ENCODE measurements around the gene SPINK1.
"Not testable (repeated sequence)": the region's sequence is repeated elsewhere in the genome, so short reads cannot be mapped to it uniquely, and the experiment has no call there.

SPINK1 gene

GRCh38 chr5:147854331-147854730 is 22.9 kb upstream of the SPINK1 start:
- no peak for DNase-seq

- DNase-seq: no peak
Measured at GRCh38 chr5:147853372-147853987, 22.0 kb upstream of the SPINK1 start.

- no peak for DNase-seq
Measured at GRCh38 chr5:147852365-147852764, 20.9 kb upstream of the SPINK1 start.

- DNase-seq: no peak
Measured at GRCh38 chr5:147851578-147851977, 20.1 kb upstream of the SPINK1 start.

- no peak for DNase-seq
Measured at GRCh38 chr5:147849226-147849625, 17.8 kb upstream of the SPINK1 start.

GRCh38 chr5:147845618-147846017 is 14.1 kb upstream of the SPINK1 start:
- no peak for DNase-seq

GRCh38 chr5:147844846-147845245 is 13.4 kb upstream of the SPINK1 start:
- no peak for DNase-seq

GRCh38 chr5:147842869-147843268 is 11.4 kb upstream of the SPINK1 start:
- DNase-seq: no peak

GRCh38 chr5:147836439-147836838 is 5.0 kb upstream of the SPINK1 start:
- DNase-seq: no peak

- DNase-seq: no peak
Measured at GRCh38 chr5:147835386-147835798, 3.9 kb upstream of the SPINK1 start.

GRCh38 chr5:147832541-147832940 is 1.1 kb upstream of the SPINK1 start:
- no peak for DNase-seq

GRCh38 chr5:147830035-147830434 is 1.4 kb downstream of the SPINK1 start:
- DNase-seq: no peak

GRCh38 chr5:147827017-147827416 is 4.5 kb downstream of the SPINK1 start:
- not testable (repeated sequence) for DNase-seq

- DNase-seq: no peak
Measured at GRCh38 chr5:147826361-147826760, 5.1 kb downstream of the SPINK1 start.

GRCh38 chr5:147822686-147823491 is 8.6 kb downstream of the SPINK1 start:
- DNase-seq: peak; percentile 61 to 70

- not testable (repeated sequence) for DNase-seq
Measured at GRCh38 chr5:147822222-147822621, 9.2 kb downstream of the SPINK1 start.

- DNase-seq: no peak
Measured at GRCh38 chr5:147821766-147822165, 9.7 kb downstream of the SPINK1 start.

GRCh38 chr5:147819261-147819770 is 12.2 kb downstream of the SPINK1 start:
- DNase-seq: no peak

GRCh38 chr5:147818290-147818689 is 13.2 kb downstream of the SPINK1 start:
- DNase-seq: no peak

- DNase-seq: no peak
Measured at GRCh38 chr5:147813696-147814095, 17.8 kb downstream of the SPINK1 start.

GRCh38 chr5:147809830-147810666 is 21.4 kb downstream of the SPINK1 start:
- DNase-seq: no peak

- peak; percentile 45 to 77 for DNase-seq
Measured at GRCh38 chr5:147805030-147805454, 26.4 kb downstream of the SPINK1 start.

GRCh38 chr5:147804334-147804733 is 27.1 kb downstream of the SPINK1 start:
- no peak for DNase-seq
